Daoy (cell line): ENCODE measurements around the gene UROC1. TPM values are rescaled to one million over a fixed set of nuclear protein-coding genes. Genes with fewer than 3 reads are reported as not detected.

ENCODE experiments used
- DNase-seq: peaks from one replicate; pipeline ENCODE4 v3.0.0-alpha.2; 2015; ENCODE audit warnings: low read depth
- total RNA-seq: library from RNA; depleted of rRNA; stranded (reverse); fragments of >200 nt; shearing (Covaris generic); gene quantifications from 2 replicates; pipeline ENCODE4 v1.2.3, GENCODE V29; 2014; rRNA removed

UROC1 gene
- total RNA-seq: not detected in 2 replicates

- no peak for DNase-seq
Measured at GRCh38 chr3:126517291-126517951, at the start of gene UROC1. Gene UROC1 (minus strand): TSS chr3:126517773. CDS start chr3:126517719, 54 bp downstream.

DNA sequence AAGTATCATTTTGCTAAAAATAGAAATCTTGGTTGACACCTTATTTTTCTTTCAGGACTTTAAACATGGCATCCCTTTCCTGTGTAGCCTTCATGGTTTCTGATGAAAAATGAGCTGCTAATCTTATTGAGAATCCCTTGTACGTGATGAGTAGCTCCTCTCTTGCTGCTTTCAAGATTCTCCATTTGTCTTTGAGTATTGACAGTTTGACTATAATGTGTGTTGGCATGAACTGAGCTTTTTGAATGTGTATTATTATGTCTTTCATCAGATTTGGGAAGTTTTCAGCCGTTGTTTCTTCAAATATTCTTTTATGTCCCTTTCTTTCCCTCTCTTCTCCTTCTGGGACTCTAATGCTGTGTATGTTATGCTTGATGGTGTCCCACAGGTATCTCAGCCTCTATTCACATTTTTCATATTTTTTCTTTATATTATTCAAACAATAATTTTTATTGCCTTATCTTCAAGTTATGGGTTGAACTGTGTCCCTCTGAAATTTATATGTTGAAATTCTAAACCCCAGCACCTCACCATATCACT lies 45.2 kb upstream of the UROC1 start:
- no peak for DNase-seq

DNA sequence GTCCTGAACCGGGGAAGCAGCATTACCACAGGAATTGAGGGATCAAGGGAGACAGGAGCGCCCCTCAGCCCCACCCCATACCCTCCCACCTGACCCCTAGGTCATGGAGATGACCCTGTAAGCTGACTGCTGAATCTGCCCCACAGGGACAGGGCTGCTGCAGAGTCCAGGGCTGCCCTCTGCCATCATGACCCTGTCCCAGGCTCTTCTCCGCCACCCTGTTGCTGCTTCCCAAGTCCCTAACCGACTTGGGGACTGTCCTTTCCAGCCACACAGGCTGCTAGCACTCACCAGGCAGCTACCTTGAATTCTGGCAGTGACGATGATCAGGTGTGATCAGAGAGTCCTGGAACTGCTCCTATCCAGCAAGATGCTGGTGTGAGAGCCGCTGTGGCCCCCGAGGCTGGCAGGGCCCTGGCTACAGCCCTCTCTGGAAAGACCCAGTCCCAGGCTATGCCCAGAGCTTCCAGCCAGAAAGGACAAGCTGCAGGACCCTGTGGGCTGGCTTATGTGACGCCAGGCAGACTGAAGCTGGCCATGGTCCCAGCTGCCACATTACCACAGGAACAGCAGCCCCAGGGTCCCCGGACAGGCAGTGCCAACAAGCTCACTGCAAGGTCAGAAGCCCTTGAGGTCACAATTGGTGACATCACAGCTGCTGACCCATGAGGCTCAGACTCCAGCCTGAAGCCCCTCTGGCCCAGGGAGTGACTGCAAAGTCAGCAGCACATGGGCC lies 40.9 kb upstream of the UROC1 start, which contains the start of gene C3orf22:
TSS of gene C3orf22 (minus strand) at position 597 of the 736 bp plus-strand sequence. CDS start 5,542 bp downstream, outside the sequence.
- no peak for DNase-seq

DNA sequence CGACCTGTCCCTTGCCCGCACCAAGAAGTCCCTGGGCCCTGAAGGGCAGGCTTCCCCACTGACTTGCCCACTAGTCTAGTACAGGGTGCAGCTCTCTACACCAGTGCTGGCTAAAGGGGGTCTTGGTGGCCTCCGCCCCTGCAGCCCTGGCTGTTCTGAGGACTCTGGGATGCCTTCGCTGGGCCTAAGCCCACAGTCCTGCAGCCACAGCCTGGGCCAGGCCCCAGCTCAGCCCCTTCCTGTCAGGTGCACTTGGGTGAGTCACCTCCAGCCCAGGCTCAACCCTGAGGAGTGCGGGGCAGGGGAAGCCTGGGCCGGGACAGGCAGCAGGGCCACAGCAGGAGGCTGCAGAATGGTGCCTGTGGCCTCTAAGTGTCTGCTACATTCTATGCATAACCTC lies 40.2 kb upstream of the UROC1 start:
- no peak for DNase-seq

GRCh38 chr3:126557415-126557745 lies 39.8 kb upstream of the UROC1 start:
- no peak for DNase-seq

DNA sequence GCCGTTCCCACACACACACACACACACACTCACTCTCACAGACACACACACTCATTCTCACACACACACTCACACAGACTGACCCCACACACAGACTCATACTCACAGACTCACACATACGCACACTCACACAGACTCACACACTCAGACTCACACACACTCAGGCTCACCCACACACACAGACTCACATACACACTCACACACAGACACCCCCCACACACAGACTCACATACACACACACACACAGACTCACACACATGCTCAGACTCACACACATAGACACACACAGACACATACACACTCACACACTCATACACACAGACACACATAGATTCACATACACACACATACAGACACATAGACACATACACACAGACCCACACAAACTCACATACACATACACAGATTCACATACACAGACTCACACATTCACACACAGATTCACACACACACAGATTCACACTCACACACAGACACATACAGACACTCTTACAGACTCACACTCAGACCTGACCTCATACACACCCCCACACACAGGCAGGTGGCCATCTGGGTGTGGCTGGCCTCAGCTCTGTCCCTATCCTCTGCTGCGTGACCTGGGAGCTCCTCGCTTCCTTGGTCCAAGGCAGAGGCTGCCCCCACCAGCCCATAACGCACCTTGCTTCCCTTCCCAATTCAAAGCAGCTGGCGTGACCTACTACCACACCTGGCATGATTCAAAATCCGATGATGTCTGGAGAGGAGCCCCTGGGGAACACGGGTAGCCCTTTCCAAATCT lies 39.3 kb upstream of the UROC1 start:
- no peak for DNase-seq

DNA sequence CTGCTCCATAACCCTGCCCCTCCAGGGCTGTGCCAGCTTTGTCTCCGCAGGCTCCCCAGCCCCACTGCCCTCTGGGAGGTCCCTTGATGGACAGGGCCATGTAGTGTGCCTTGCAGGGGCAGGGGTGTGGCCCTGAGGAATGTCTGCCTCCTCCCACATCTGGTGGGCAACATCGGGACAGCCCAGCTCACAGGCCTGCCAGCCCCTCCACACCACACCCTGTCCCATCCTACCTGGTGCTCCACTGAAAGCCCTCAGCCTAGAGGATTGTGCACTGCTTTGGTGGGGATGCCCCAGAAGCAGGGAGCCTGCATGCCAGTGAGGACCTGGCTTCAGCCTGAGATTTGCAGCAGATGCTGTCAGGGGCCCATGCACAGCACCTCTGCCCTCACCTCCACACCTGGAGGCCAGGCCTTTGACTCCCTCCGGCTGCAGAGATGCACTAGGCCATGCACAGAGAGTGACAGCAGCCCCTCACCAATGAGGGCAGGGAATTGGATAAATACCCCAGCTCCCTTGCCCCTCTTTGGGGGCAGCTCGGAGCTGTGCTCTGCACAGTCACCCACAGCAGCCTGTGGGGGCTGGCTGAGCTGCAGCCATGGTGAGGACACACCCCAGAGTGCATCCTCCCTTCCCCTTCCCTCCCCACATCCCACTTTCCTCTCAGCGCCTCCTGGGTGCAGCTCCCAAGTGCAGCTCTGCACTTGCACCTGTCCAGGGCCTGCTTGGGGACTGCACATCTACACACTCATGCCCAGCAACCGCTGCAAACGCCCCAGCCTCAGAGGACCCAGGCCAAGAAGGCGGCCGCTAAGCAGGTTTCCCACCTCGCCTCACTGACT lies 38.4 kb upstream of the UROC1 start:
- DNase-seq: no peak

DNA sequence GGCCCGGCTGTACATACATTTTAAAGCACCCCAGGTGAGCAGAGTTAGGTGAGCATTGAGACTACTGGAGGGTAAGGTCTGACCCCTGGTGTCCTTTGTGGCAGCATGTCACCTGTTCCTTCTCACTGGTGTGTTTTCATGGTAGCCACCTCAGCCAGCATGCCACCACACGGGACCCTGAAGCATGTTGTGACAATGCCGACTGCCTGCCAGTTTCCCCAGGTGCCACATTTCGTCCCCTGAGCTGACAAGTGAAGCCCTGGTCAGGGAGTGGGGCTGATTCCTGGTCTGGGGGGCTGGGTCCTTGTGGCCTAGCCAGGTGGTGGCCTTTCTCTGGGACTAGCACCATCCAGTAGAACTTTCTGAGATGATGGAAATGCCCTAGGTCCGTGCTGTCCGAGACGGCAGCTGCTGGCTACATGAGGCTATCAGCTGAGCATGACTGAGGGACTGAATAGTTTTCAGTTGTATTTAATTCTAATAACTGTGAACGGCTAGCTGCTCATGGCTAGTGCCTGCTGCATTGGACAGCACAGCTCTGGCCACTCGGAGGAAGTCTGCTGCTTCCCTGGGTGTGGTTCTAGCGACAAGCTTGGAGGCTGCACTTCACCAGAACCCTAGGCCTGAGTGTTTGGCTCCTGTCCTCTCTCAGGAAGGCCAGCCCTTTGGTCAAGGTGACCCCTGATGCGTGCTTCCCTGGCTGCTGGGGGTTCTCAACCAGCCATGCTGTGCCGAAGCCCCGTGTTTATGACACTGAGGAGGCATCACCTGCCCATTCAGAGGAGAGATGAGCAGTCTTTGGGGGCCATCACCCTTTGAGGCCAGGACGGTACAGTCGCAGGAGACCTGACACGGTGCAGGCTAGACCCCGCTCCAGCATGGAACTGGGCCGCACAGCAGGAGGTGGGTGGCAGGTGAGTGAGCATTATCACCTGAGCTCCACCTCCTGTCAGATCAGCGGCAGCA lies 37.3 kb upstream of the UROC1 start:
- no peak for DNase-seq

GRCh38 chr3:126553284-126554084 lies 35.9 kb upstream of the UROC1 start:
- DNase-seq: no peak

- DNase-seq: no peak
Measured at GRCh38 chr3:126552688-126553283, 35.2 kb upstream of the UROC1 start.

GRCh38 chr3:126551839-126552687 lies 34.5 kb upstream of the UROC1 start:
- no peak for DNase-seq

DNA sequence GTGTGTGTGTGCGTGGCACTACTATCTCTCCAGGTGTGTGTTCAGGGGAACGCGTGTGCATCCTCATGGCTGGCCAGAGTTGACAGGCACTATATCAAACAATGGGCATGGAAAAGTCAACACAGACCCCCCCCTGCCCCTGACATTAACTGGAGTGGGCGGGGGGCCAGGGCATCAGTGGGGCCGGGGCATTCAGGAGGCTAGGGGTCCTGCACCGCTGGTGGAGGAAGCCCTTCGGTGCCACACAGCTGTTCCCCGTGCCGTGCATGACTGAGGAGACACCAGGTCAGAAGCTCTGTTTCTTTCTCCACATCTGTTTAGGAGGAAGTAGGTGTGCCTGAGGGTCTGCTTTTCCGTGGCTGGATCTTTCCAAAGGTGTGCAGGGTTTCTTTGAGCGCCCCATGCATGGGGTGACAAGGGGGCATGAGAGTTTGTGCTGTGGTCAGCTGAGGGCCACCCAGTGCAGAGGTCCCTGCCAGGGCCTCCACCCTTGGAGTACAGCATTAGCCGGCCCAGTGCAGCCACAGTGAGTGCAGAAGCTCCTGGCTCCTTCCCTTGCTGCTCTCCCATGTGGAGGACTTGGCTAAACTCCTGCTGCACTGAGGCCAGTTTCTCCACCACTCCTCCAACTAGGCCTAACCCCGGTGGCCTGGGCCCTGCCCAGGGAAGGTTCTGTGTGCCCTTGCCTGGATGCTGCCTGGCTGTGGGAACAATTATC lies 33.7 kb upstream of the UROC1 start:
- DNase-seq: no peak

DNA sequence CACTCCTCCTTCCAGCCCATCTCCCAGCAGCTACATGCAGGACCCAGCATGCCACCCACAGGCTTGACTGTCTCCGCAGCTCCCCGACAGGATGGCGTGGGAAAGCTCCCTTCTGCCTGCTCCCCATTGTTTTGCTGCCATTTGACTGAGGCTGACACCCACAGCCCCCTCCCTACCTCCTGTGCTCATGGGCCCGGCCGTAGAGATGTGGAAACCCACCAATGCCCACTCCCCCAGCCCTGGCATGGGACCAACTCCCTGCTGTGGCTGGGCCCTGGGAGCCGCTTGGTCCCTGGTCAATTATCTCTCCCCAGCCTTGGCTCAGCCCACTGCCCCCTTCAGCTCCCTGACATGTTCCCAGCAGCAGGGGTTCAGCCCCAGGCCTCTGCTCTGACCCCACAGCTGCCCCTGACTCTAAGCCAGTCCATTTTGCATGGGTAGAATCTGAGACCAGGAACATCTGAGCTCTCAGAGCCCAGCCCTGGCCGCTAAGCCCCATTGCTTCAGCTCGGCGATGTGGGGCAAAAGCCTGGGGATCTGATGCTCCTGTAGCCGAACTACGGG lies 33.0 kb upstream of the UROC1 start:
- DNase-seq: no peak

- no peak for DNase-seq
Measured at GRCh38 chr3:126549861-126550487, 32.4 kb upstream of the UROC1 start.

DNA sequence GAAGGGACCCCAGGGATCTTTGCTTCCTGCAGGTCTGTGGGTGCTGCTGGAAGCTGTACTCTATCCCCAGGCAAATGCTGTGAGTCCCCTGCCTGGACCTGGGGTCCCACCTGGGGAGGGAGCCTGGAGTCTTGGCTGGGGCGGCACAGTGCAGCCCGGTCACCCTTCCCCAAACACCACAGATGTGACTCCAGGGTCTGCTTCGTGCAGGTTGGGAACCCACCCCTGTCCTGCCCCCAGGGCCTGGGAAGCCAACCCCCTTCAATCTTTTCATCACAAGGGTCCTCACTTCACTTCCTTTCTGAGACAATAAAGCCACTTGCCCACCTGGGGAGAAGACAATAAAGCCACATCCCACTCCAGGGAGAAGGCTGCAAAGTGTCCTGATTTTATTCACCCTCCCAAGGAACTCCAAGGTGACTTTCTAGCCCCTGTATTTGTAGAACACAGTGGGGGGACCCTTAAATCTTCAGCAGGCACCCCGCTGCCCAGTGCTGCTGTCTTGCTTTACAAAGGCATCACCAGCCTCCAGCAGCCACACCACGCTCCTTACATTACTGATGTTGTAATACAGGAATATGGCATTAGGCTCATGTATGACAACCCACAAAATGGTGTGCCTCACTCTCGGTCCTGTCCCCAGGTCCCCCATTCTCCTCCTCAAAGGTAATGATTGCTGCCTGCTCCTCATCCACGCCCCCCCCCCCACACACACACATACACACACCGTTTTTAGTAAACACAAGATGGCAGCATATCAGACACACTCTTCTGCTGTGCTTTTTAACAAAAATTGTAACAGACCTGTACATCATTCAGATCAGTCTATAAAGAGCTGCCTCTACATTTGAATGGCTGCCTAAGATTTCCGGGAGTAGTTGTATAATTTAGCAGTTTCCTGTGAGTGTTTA lies 31.2 kb upstream of the UROC1 start:
- DNase-seq: no peak
